ENCODE results near the gene TPO.

The TPO gene

GRCh38 chr2:1494257-1494656 is 81.0 kb downstream of the TPO start:
- no peaks in the 10 kb centered on the region for H3K36me3 Mint-ChIP-seq (ENCODE audit: low read depth)
- no peaks in the 10 kb centered on the region for H3K4me1 Mint-ChIP-seq
- H3K27me3 Mint-ChIP-seq (ENCODE audit: low read depth): peaks cover 6% of the 10 kb centered on the region
- H3K4me3 Mint-ChIP-seq: no peak overlapping the region
- H3K9me3 Mint-ChIP-seq: no peaks in the 10 kb centered on the region
- no peak overlapping the region for H3K27ac Mint-ChIP-seq
- no peak for TF ChIP-seq CTCF (IDR thresholded peaks at IDR 0.05; ENCODE audit: unreplicated experiment in 3 of 3)

GRCh38 chr2:1494906-1495305 is 81.6 kb downstream of the TPO start:
- H3K27ac Mint-ChIP-seq: no peak overlapping the region
- H3K9me3 Mint-ChIP-seq: no peaks in the 10 kb centered on the region
- H3K4me1 Mint-ChIP-seq: no peaks in the 10 kb centered on the region
- no peak overlapping the region for H3K4me3 Mint-ChIP-seq
- peaks cover 4% of the 10 kb centered on the region for H3K27me3 Mint-ChIP-seq (ENCODE audit: low read depth)
- no peaks in the 10 kb centered on the region for H3K36me3 Mint-ChIP-seq (ENCODE audit: low read depth)
- TF ChIP-seq CTCF (IDR thresholded peaks at IDR 0.05; ENCODE audit: unreplicated experiment in 3 of 3): no peak

- Mint-ChIP-seq H3K9me3 (no peaks in the 10 kb centered on the region), H3K36me3 (ENCODE audit: low read depth) (no peaks in the 10 kb centered on the region), H3K27ac (no peak overlapping the region), H3K4me3 (no peak overlapping the region), H3K27me3 (ENCODE audit: low read depth) (peaks cover 4% of the 10 kb centered on the region), H3K4me1 (no peaks in the 10 kb centered on the region)
- TF ChIP-seq CTCF (IDR thresholded peaks at IDR 0.05; ENCODE audit: unreplicated experiment in 3 of 3): no peak
Measured at GRCh38 chr2:1495676-1496358, 82.6 kb downstream of the TPO start.

GRCh38 chr2:1496359-1496821 is 83.1 kb downstream of the TPO start:
- H3K4me1 Mint-ChIP-seq: no peaks in the 10 kb centered on the region
- no peaks in the 10 kb centered on the region for H3K9me3 Mint-ChIP-seq
- no peak for TF ChIP-seq CTCF (IDR thresholded peaks at IDR 0.05; ENCODE audit: unreplicated experiment in 3 of 3)
- H3K36me3 Mint-ChIP-seq (ENCODE audit: low read depth): no peaks in the 10 kb centered on the region
- H3K4me3 Mint-ChIP-seq: no peak overlapping the region
- peaks cover 4% of the 10 kb centered on the region for H3K27me3 Mint-ChIP-seq (ENCODE audit: low read depth)
- H3K27ac Mint-ChIP-seq: no peak overlapping the region

- Mint-ChIP-seq H3K4me3 (no peak overlapping the region), H3K4me1 (no peaks in the 10 kb centered on the region), H3K36me3 (ENCODE audit: low read depth) (no peaks in the 10 kb centered on the region), H3K9me3 (no peaks in the 10 kb centered on the region), H3K27me3 (ENCODE audit: low read depth) (peaks cover 4% of the 10 kb centered on the region), H3K27ac (no peak overlapping the region)
- TF ChIP-seq CTCF (IDR thresholded peaks at IDR 0.05; ENCODE audit: unreplicated experiment in 3 of 3): no peak
Measured at GRCh38 chr2:1497122-1497611, 83.9 kb downstream of the TPO start.

- no peaks in the 10 kb centered on the region for H3K9me3 Mint-ChIP-seq
- TF ChIP-seq CTCF (IDR thresholded peaks at IDR 0.05; ENCODE audit: unreplicated experiment in 3 of 3): no peak
- H3K4me3 Mint-ChIP-seq: no peak overlapping the region
- H3K27ac Mint-ChIP-seq: no peak overlapping the region
- no peaks in the 10 kb centered on the region for H3K4me1 Mint-ChIP-seq
- peaks cover 4% of the 10 kb centered on the region for H3K27me3 Mint-ChIP-seq (ENCODE audit: low read depth)
- H3K36me3 Mint-ChIP-seq (ENCODE audit: low read depth): no peaks in the 10 kb centered on the region
Measured at GRCh38 chr2:1498176-1498575, 84.9 kb downstream of the TPO start.
